GM12878 (cell line): ENCODE results near the gene NCOA6. TPM values are rescaled to one million over a fixed set of nuclear protein-coding genes. Genes with fewer than 3 reads are reported as not detected.

Experiments used
- ATAC-seq: fragments of 200-7000 bp; cut with Tn5 transposase; 3 replicates; pipeline ENCODE4 v1.9.1; 2020; ENCODE audit warnings: mild to moderate bottlenecking, moderate library complexity
- BruUV-seq: library from RNA; stranded (reverse); fragments of 400-500 nt; replicated peaks from 2 replicates; lab custom pipeline; 2021; lab: Mats Ljungman, UMichigan
- CTCF ChIA-PET: fragments of 300-600 bp; sonication (Branson Sonifier 250); formaldehyde crosslinking; extraction: SDS; loops from one replicate; lab custom pipeline; 2021; ENCODE audit warnings: inconsistent platforms; lab: Yijun Ruan, JAX
- POLR2A ChIA-PET: fragments of 350-600 bp; formaldehyde crosslinking; extraction: SDS; loops from one replicate; lab custom pipeline; 2021; ENCODE audit warnings: inconsistent platforms; lab: Charles Lee
- RAD21 ChIA-PET: fragments of 300-600 bp; sonication (Branson Sonifier 250); formaldehyde crosslinking; loops from one replicate; lab custom pipeline; 2023; ENCODE audit warnings: antibody characterized with exemption; ENCODE audit not compliant: unreplicated experiment; lab: Charles Lee
- SMC1A ChIA-PET: fragments of 300-600 bp; sonication (Branson Sonifier 250); formaldehyde crosslinking; loops from one replicate; lab custom pipeline; 2023; ENCODE audit not compliant: unreplicated experiment, uncharacterized antibody; lab: Charles Lee
- DNase-seq: peaks from one replicate; pipeline ENCODE4 v3.0.0-alpha.2; 2011; ENCODE audit warnings: low read depth, low spot score
- FAIRE-seq: peaks from 3 replicates; lab custom pipeline; 2011; peaks lifted over from hg19 to GRCh38; lab: Jason Lieb, UNC
- H2AFZ ChIP-seq: 2 replicates; pipeline ENCODE4 v1.6.0; 2011; ENCODE audit warnings: low read depth, low read length, control low read depth; ENCODE audit not compliant: control insufficient read depth
- H3K27ac ChIP-seq: 2 replicates; pipeline ENCODE4 v1.5.1; 2011; ENCODE audit warnings: control low read depth; ENCODE audit not compliant: control insufficient read depth, insufficient read depth
- H3K27me3 ChIP-seq, 2 experiments: replicated peaks in 1 of 2; 2 replicates each; pipeline versions ENCODE4 v1.6.0 to v1.6.1; 2011; ENCODE audit warnings: low read length in 1 of 2; ENCODE audit not compliant: control insufficient read depth in 2 of 2, insufficient read depth in 2 of 2
- H3K36me3 ChIP-seq, 2 experiments: 2 replicates each; pipeline ENCODE4 v1.5.1; 2011; ENCODE audit warnings: low read length in 1 of 2; ENCODE audit not compliant: control insufficient read depth in 2 of 2, insufficient read depth in 2 of 2
- H3K4me1 ChIP-seq: 2 replicates; pipeline ENCODE4 v1.6.1; 2011; ENCODE audit warnings: mild to moderate bottlenecking, low read length, moderate library complexity, mixed read lengths; ENCODE audit not compliant: control insufficient read depth, insufficient read depth
- H3K4me2 ChIP-seq: 2 replicates; pipeline ENCODE4 v1.6.0; 2011; ENCODE audit warnings: control low read depth; ENCODE audit not compliant: control insufficient read depth, insufficient read depth
- H3K4me3 ChIP-seq: fragments of 200-600 bp; sonication (generic); 2 replicates; pipeline ENCODE4 v1.5.1; 2016
- H3K79me2 ChIP-seq: 2 replicates; pipeline ENCODE4 v1.6.0; 2011; ENCODE audit warnings: low read length; ENCODE audit not compliant: control insufficient read depth, insufficient read depth
- H3K9ac ChIP-seq: 2 replicates; pipeline ENCODE4 v1.8.0; 2011; ENCODE audit warnings: low read length, control low read depth, mixed read lengths; ENCODE audit not compliant: control insufficient read depth, insufficient read depth
- H3K9me3 ChIP-seq: replicated peaks from 3 replicates; pipeline ENCODE4 v1.5.1; 2011; ENCODE audit warnings: mild to moderate bottlenecking, low read length; ENCODE audit not compliant: control insufficient read depth, insufficient read depth
- H4K20me1 ChIP-seq: 2 replicates; pipeline ENCODE4 v1.6.0; 2011; ENCODE audit not compliant: control insufficient read depth, insufficient read depth
- BHLHE40 ChIP-seq, 2 experiments: fragments of 450-650 bp in 1 of 2; IDR thresholded peaks; 2 replicates each; pipeline ENCODE4 v1.6.1; 2011 to 2017; ENCODE audit warnings: low read depth in 2 of 2, borderline replicate concordance in 1 of 2, improper control_type of control experiment in 1 of 2, low read length in 1 of 2, mild to moderate bottlenecking in 1 of 2
- CUX1 ChIP-seq: IDR thresholded peaks from 2 replicates; pipeline ENCODE4 v1.6.1; 2012; ENCODE audit warnings: improper control_type of control experiment, low read depth, low read length; ENCODE audit not compliant: insufficient replicate concordance
- HDAC2 ChIP-seq: fragments of 200-600 bp; sonication (generic); IDR thresholded peaks from 2 replicates; pipeline ENCODE4 v1.6.1; 2017
- MYB ChIP-seq: fragments of 150-350 bp; IDR thresholded peaks from 2 replicates; pipeline ENCODE4 v1.6.1; 2014; ENCODE audit warnings: mild to moderate bottlenecking, low read depth, low read length, borderline replicate concordance
- NR2C1 ChIP-seq: fragments of 450-650 bp; IDR thresholded peaks from 2 replicates; pipeline ENCODE4 v1.6.1; 2017; ENCODE audit warnings: antibody characterized with exemption, mild to moderate bottlenecking, moderate library complexity
- POLR2AphosphoS5 ChIP-seq: IDR thresholded peaks from 2 replicates; pipeline ENCODE4 v1.6.1; 2011; ENCODE audit warnings: mild to moderate bottlenecking, low read length, inconsistent platforms
- STAT3 ChIP-seq: IDR thresholded peaks from 2 replicates; pipeline ENCODE4 v1.6.1; 2011; ENCODE audit warnings: low read depth, low read length, improper control_type of control experiment
- ZBTB33 ChIP-seq: fragments of 450-650 bp; IDR thresholded peaks from 2 replicates; pipeline ENCODE4 v1.6.1; 2017; ENCODE audit warnings: mild to moderate bottlenecking
- WGBS: methylation state at CpG from one replicate; pipeline ENCODE4 v1.1.6; 2016; ENCODE audit warnings: low lambda C conversion rate; ENCODE audit not compliant: insufficient replicate concordance, insufficient coverage; ENCODE audit errors: missing lambda C conversion rate; 5-methylcytosine and 5-hydroxymethylcytosine counted together
- in situ Hi-C: fragments of 300-500 bp; cut with MboI; formaldehyde crosslinking; loops from 9 replicates; pipeline ENCODE4 v1.14.3; 2018; ENCODE audit warnings: mixed read lengths
- intact Hi-C: fragments of 100-400 bp; cut with micrococcal nuclease; formaldehyde crosslinking; loops from one replicate; pipeline ENCODE4 v1.14.2; 2022; ENCODE audit not compliant: unreplicated experiment
- polyA plus RNA-seq, 11 experiments: library from polyadenylated mRNA; depleted of rRNA in 4 of 11; unstranded in 6 of 11; stranded (reverse) in 5 of 11; fragments of >200 nt; fragmentation: Nextera tagmentation in 4 of 11; fragmentation: Illumina TruSeq in 1 of 11; extraction: Ambion mirVana in 4 of 11; extraction: Trizol in 1 of 11; gene quantifications; 1 replicate in 1 of 11; 2 replicates in 10 of 11; pipeline versions ENCODE4 v1.2.1 to v1.2.3, GENCODE V29; 2011 to 2016; ENCODE audit warnings: inconsistent platforms in 2 of 11, missing spikeins in 2 of 11, low read depth in 1 of 11
- total RNA-seq, 4 experiments: library from RNA; depleted of rRNA in 3 of 4; stranded (reverse); fragments of >200 nt in 3 of 4; fragmentation: Illumina TruSeq in 1 of 4; extraction: Trizol in 1 of 4; gene quantifications; 2 replicates each; pipeline versions ENCODE4 v1.2.1 to v1.2.3, GENCODE V29; 2013 to 2021

Gene NCOA6
- total and polyA plus RNA-seq, 10 of the 15 experiments (the other 5 are each of a cell fraction or from before 2014, with no cell fraction given): 6.1 to 20.6 (median 12.6) TPM

- no peak for DNase-seq
- Histone ChIP-seq H3K9me3 (no peaks in the 10 kb centered on the region), H2AFZ (no peak overlapping the region), H3K27ac (no peak overlapping the region), H3K4me1 (no peaks in the 10 kb centered on the region), H4K20me1 (no peaks in the 10 kb centered on the region)
- TSS peak; percentile 39 for BruUV-seq
- intact Hi-C loops: no loop called here
- CTCF ChIA-PET: no interaction called here
- RAD21 ChIA-PET: no interaction called here
- TF ChIP-seq ZBTB33 (no peak), BHLHE40 (IDR thresholded peaks at IDR 0.05; ENCODE audit: borderline replicate concordance in 1 of 2, low read depth in 2 of 2, low read length in 1 of 2) (no peak), POLR2AphosphoS5 (no peak), NR2C1 (no peak), MYB (no peak), HDAC2 (no peak), STAT3 (no peak), CUX1 (no peak)
- TF ChIP-seq, all 136 proteins: peak for 0
- Histone ChIP-seq H3K4me2 (no peak overlapping the region), H3K4me3 (no peak overlapping the region), H3K9ac (no peak overlapping the region), H3K79me2 (peaks cover 21% of the 10 kb centered on the region), H3K27me3 (no peaks in the 10 kb centered on the region), H3K36me3 (no peaks in the 10 kb centered on the region)
- 90% methylated on average over 1 of the region's 1 CpG for WGBS
- SMC1A ChIA-PET: no interaction called here
- in situ Hi-C loops: no loop called here
- FAIRE-seq (no peak), ATAC-seq (no peak)
- POLR2A ChIA-PET: no interaction called here
Measured at GRCh38 chr20:34815636-34816035, 9.8 kb downstream of the NCOA6 start.
